Lung microvascular endothelial cell (primary cell): ENCODE data around the gene RFT1. TPM values are rescaled to one million over a fixed set of nuclear protein-coding genes. Genes with fewer than 3 reads are reported as not detected.
A peak's percentile ranks its signal among the peaks of the same experiment; 100 is the strongest.

Source experiments
- DNase-seq, 2 donors: peaks; one replicate each; pipeline versions ENCODE4 v3.0.0 to v3.0.0-alpha.2; 2010; ENCODE audit warnings: low read depth in 2 of 2
- total RNA-seq: library from RNA; depleted of rRNA; stranded (reverse); fragments of >200 nt; gene quantifications from 2 replicates; pipeline ENCODE4 v1.2.1, GENCODE V29; 2014

The RFT1 gene
- total RNA-seq, 1 donor from 2014 or later: 11.3 TPM

DNA sequence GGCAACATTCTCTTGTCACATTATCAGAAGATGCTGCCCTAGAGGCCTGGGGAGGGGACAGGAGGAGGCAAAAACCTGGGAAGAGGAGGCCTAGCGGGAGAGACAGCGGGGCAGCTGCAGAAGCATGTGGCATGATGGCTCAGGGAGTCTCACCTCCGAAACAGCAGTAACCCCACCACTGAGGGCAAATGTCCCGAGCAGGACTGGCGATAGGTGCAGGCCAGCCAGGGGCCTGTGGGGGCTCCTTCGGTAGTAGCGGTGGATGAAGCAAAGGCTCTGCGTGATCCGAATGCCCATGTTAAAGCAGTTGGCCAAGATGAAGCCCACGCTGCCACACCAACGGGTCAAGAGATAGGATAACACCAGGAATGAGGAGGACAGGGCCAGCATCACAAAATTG lies 38.0 kb downstream of the RFT1 start:
- no peak for DNase-seq

GRCh38 chr3:53091011-53091410 lies 39.2 kb downstream of the RFT1 start:
- DNase-seq: no peak

DNA sequence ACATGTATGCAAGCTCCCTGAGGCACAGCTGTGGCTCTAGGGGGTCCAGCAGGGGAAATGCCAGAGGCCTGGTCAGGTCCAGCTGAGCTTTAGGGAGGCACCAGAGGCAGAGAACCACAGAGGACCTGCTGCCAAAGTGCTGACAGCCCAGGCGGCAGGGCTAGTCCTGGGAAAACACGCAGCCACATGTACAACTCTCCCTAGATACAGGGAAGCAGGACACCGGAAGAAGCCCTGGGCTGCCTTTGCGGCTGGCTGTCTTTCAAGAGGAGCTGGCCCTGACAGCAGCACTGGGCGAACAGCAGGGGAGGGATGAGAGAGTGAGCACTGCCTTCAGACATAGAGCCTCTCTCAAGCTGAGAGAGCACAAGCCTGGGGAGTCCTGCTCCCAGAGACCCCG lies 40.7 kb downstream of the RFT1 start:
- DNase-seq: no peak

- no peak for DNase-seq
Measured at GRCh38 chr3:53085476-53085875, 44.8 kb downstream of the RFT1 start.

GRCh38 chr3:53084310-53085001 lies 45.8 kb downstream of the RFT1 start:
- no peak for DNase-seq

GRCh38 chr3:53083949-53084309 lies 46.3 kb downstream of the RFT1 start:
- no peak for DNase-seq

DNA sequence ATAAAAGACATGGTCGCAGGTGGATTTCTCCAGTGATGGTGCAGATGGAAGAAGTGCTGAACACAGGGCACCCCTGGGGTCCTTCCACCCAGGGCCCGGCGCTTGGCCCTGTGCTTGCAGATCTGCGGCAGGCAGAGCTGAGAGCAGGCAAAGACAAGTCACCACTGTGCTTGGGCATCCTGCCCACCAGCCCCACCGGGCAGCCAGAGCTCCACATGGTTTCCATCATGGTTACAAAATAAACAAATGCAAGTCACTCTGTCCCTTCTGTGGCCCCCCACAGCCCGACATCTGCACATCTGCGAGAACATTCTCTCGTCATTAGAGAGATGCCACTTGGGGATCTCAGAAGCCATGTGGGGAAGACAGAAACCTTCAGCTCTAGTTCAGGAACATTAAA lies 46.7 kb downstream of the RFT1 start:
- DNase-seq: no peak

- no peak for DNase-seq
Measured at GRCh38 chr3:53082736-53083135, 47.5 kb downstream of the RFT1 start.

DNA sequence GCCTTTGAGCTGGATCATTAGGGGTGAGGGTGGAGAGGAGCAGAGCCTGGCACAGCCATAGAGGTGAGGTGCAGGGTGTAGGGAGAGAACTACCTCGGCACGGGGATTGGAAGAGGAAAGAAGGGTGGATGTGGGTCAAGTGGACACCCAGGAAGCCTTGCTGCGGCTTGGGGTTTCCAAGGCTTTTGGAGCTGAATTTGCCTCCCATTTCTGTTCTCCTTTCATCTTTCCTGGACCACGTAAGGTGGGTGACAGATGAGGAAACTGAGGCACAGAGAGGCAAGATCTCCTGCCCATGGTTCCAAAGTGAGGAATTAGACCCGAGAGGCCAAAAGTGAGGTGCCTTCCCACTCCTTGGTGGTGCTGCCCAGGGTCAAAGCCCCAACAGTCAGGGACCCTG lies 48.9 kb downstream of the RFT1 start:
- DNase-seq: no peak

DNA sequence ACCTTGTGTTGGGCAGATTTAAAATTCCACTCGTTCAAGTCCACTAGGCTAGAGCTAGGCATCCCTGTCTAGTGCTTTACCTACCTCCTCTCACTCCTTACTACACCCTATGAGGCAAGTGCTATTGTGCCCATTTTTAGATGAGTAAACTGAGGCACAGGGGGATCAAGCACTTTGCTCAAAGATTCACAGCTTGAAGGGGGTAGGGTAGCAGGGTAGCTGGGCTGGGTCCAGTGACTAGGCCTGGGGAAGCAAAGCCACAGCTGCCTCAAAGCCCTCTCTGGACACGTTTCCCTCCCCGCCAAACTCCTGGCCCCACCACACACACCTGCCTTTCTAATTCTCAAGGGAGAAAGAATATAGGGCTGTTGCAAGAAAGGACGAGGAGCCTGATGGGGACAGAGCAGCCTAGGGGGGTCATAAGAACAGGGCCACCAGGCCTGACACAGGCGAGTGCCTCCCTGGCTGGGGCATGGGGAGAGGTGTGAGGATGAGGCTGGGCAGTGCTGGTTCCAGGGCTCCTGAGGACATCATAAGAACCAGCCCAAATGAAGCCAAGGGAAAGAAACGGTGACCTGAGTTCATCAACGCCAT lies 49.5 kb downstream of the RFT1 start:
- no peak for DNase-seq

- no peak for DNase-seq
Measured at GRCh38 chr3:53079791-53080555, 50.3 kb downstream of the RFT1 start.

DNA sequence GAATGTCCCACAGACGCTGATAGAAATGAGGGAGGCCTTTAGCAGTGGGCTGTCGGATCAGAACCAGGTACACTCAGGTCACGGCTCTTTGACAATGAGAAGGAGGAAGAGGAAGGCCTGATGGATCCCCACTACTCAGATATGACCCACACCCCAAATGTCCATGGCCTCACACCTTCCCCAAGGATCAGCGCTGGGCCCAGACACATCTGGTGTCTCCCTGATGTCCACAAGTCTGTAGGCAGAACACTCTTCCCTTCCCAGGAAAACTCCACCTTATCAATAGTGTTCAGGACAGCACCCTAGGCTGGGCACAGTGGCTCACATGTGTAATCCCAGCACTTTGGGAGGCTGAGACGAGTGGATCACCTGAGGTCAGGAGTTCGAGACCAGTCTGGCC lies 51.1 kb downstream of the RFT1 start:
- DNase-seq: no peak

- DNase-seq: no peak
Measured at GRCh38 chr3:53078656-53079055, 51.6 kb downstream of the RFT1 start.

GRCh38 chr3:53077476-53078220 lies 52.6 kb downstream of the RFT1 start:
- DNase-seq: no peak

GRCh38 chr3:53075743-53076140 lies 54.5 kb downstream of the RFT1 start:
- DNase-seq: no peak

DNA sequence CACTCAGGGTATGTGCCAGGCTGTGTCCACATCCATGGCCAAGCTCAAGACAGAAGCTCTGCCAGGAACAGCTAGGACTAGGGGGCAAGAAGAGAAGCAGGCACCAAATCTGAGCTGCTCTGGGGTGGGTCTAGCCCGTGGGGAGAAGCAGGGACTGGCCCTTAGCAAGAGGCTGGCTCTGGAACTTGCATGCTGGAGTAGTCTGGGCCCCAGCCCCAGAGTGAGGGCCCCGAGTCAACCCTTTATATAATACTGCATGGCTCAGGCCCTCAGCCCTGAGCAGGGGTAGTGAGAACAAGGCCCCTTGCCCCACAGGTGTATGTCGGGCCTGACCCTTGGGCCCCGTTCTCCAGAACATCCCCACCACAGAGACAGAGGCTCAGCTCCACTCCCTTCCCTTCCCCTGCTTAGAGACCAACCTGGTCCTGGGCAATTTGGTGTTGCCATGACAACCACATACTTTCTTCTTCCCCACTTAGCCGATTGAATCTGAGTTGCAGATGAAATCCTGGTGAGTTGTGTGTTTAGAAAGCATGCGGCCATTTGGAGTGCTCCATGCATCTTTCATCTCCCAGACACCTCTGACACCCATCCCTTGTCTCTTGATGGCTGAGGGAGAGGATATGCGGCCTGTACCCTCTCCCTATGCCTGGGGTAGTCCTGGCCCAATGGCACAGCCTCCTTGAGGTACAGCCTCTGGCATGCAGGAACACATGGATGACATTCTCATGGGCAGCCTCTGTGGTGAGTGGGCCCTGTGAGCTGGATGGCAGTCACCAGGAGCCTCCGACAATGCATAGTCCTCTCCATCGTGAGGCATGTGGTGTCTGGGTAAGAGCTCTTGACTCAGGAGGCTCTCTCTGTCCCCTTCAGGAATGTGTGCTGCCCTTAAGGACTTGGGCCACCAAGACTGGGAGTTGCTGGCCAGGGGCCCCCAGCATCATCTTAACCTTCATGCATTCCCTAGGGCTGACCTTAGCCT lies 55.2 kb downstream of the RFT1 start:
- DNase-seq: no peak

- DNase-seq: no peak
Measured at GRCh38 chr3:53074366-53074696, 55.9 kb downstream of the RFT1 start.

DNA sequence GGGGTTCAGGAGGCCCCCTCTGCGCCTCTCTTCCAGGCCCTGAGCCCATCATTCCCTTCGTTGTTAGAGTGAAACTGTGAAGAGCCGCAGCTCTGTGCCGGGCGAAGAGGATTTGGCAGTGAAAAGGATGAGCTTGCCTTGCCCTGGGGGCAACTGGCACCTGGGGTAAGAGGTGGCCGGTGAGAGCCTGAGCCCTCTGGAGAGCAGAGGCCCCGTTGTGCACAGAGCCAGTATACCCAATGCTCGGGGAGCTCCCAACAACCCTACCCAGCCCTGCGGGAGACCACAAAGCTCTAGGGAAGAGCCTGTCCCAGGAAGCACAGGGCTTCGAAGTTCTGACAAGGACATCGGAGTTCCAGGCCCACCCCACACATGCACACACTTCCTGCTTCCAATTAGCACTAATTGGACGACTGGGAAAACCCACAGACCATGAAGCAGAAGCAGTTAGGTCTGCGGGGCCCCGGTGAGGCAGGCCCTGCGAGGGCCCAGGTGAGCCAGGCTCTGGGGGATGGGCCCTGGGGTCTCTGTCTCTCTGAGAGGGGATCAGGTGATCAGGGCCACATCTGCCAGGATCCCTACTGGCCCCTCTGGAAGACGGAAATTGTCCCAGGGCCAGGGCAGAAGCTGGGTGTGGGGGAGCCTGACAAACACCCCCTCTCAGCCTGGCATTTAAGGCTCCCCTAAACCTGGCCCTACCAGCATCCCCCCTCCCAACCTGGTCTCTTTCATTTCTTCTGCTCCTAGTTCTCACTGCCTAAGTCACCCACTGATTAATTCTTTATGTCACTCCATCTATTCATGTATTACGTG lies 56.5 kb downstream of the RFT1 start:
- DNase-seq: no peak

GRCh38 chr3:53072653-53073552 lies 57.3 kb downstream of the RFT1 start:
- DNase-seq: peak; percentile 79 to 80
